ENCODE results near the gene COL7A1. TPM values are rescaled to one million over a fixed set of nuclear protein-coding genes. Genes with fewer than 3 reads are reported as not detected.

The COL7A1 gene
- total and polyA plus RNA-seq, 2 of the 13 experiments (the other 11 are each of a cell fraction or from before 2014, with no cell fraction given), result 2.7 to 11.7 TPM

- TF ChIP-seq ZNF432 (CRISPR knock-in tag; IDR thresholded peaks at IDR 0.05; ENCODE audit: borderline replicate concordance) (no peak), REXO4 (CRISPR knock-in tag; IDR thresholded peaks at IDR 0.05; ENCODE audit: borderline replicate concordance) (no peak), SIN3A (IDR thresholded peaks at IDR 0.05; ENCODE audit: borderline replicate concordance, low read depth, low read length) (0 out of 2 replicates have a peak, but pooled peaks have one; percentile 57), TFE3 (CRISPR knock-in tag; IDR thresholded peaks at IDR 0.05) (no peak), RCOR2 (CRISPR knock-in tag; IDR thresholded peaks at IDR 0.05) (0 out of 2 replicates have a peak, but pooled peaks have one; percentile 47), MEIS1 (CRISPR knock-in tag; IDR thresholded peaks at IDR 0.05; ENCODE audit: borderline replicate concordance) (no peak), STAT6 (CRISPR knock-in tag; IDR thresholded peaks at IDR 0.05; ENCODE audit: borderline replicate concordance) (no peak), KLF13 (CRISPR knock-in tag; IDR thresholded peaks at IDR 0.05) (no peak), NR3C1 (CRISPR knock-in tag; IDR thresholded peaks at IDR 0.05) (no peak), ZBTB1 (CRISPR knock-in tag; IDR thresholded peaks at IDR 0.05; ENCODE audit: borderline replicate concordance) (no peak), PHF8 (CRISPR knock-in tag; IDR thresholded peaks at IDR 0.05) (peak; percentile 23; the same call in 1 of the 2 replicates), ZNF30 (CRISPR knock-in tag; IDR thresholded peaks at IDR 0.05) (no peak), HMGXB4 (CRISPR knock-in tag; IDR thresholded peaks at IDR 0.05; ENCODE audit: borderline replicate concordance in 1 of 2, low read depth in 1 of 2) (0 out of 4 replicates have a peak, but pooled peaks of 1 of the 2 experiments have one; percentile 2), ELK4 (CRISPR knock-in tag; IDR thresholded peaks at IDR 0.05; ENCODE audit: borderline replicate concordance) (no peak)
Measured at GRCh38 chr3:48555949-48556795, 39.0 kb downstream of the COL7A1 start (continued).

Measured in HepG2 (cell line).